ENCODE data around the gene ZNF585A.

DNA sequence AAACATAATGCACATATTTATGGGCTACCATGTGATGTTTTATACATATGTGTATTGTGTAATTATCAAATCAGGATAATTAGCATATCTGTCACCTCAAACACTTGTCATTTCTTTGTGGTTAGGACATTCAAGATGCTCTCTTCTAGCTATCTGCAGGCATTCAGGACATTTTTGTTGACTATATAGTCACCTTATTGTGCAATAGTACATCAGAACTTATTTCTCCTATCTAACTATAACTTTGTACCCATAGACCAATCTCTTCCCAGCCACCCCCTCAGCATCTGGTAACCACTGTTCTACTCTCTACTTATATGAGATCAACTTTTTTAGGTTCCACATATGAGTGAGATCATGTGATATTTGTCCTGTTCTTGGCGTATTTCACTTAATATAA is 73.9 kb downstream of the ZNF585A start:
- TF ChIP-seq POLR2A (IDR thresholded peaks at IDR 0.05): no peak
- TF ChIP-seq, protein P1, sequence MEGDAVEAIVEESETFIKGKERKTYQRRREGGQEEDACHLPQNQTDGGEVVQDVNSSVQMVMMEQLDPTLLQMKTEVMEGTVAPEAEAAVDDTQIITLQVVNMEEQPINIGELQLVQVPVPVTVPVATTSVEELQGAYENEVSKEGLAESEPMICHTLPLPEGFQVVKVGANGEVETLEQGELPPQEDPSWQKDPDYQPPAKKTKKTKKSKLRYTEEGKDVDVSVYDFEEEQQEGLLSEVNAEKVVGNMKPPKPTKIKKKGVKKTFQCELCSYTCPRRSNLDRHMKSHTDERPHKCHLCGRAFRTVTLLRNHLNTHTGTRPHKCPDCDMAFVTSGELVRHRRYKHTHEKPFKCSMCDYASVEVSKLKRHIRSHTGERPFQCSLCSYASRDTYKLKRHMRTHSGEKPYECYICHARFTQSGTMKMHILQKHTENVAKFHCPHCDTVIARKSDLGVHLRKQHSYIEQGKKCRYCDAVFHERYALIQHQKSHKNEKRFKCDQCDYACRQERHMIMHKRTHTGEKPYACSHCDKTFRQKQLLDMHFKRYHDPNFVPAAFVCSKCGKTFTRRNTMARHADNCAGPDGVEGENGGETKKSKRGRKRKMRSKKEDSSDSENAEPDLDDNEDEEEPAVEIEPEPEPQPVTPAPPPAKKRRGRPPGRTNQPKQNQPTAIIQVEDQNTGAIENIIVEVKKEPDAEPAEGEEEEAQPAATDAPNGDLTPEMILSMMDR (IDR thresholded peaks at IDR 0.05): no peak
